B cell (primary cell): Measurements from ENCODE around the gene CYP3A5. TPM values are rescaled to one million over a fixed set of nuclear protein-coding genes. Genes with fewer than 3 reads are reported as not detected.

Experiments used
- ATAC-seq: fragments of 200-7000 bp; cut with Tn5 transposase; one replicate; pipeline ENCODE4 v1.10.0; 2021; ENCODE audit warnings: low read depth, mild to moderate bottlenecking, moderate number of reproducible peaks, moderate library complexity
- CTCF ChIA-PET: fragments of 350-600 bp; sonication (Branson Sonifier 250); formaldehyde crosslinking; loops from one replicate; lab custom pipeline; 2021; ENCODE audit warnings: antibody characterized with exemption, inconsistent platforms; lab: Charles Lee
- POLR2A ChIA-PET: fragments of 350-600 bp; sonication (Branson Sonifier 250); formaldehyde crosslinking; loops from one replicate; lab custom pipeline; 2021; ENCODE audit warnings: antibody characterized with exemption; lab: Charles Lee
- DNase-seq: peaks from one replicate; pipeline ENCODE4 v3.0.0; 2013
- H2AFZ ChIP-seq: 2 replicates; pipeline ENCODE4 v1.6.1; 2012; ENCODE audit warnings: mild to moderate bottlenecking, low read depth, low read length; ENCODE audit not compliant: insufficient read depth, poor library complexity, severe bottlenecking
- H3K27ac ChIP-seq, 2 donors: 1 replicate in 1 of 2; 2 replicates in 1 of 2; pipeline ENCODE4 v1.5.1; 2012 to 2013; ENCODE audit warnings: low read length in 2 of 2, mild to moderate bottlenecking in 2 of 2, moderate library complexity in 1 of 2
- H3K27me3 ChIP-seq, 4 experiments: fragments of 200-600 bp in 1 of 4; sonication (generic) in 1 of 4; replicated peaks in 1 of 4; 1 replicate in 2 of 4; 2 replicates in 2 of 4; pipeline versions ENCODE4 v1.6.1 to v1.7.0; 2013 to 2016; ENCODE audit warnings: low read length in 3 of 4, mild to moderate bottlenecking in 2 of 4, mixed read lengths in 1 of 4, moderate library complexity in 1 of 4; ENCODE audit not compliant: insufficient read depth in 4 of 4, control insufficient read depth in 3 of 4; ENCODE audit errors: control extremely low read depth in 1 of 4
- H3K36me3 ChIP-seq, 2 experiments: replicated peaks in 1 of 2; 1 replicate in 1 of 2; 2 replicates in 1 of 2; pipeline versions ENCODE4 v1.6.1 to v1.7.1; 2013; ENCODE audit warnings: low read length in 1 of 2; ENCODE audit not compliant: insufficient read depth in 2 of 2, control insufficient read depth in 1 of 2; ENCODE audit errors: control extremely low read depth in 1 of 2, extremely low read depth in 1 of 2
- H3K4me1 ChIP-seq, 2 donors: fragments of 200-600 bp in 1 of 2; sonication (generic) in 1 of 2; 1 replicate in 1 of 2; 2 replicates in 1 of 2; pipeline versions ENCODE4 v1.5.1 to v1.6.1; 2013 to 2017; ENCODE audit warnings: low read length in 2 of 2; ENCODE audit not compliant: control insufficient read depth in 2 of 2, insufficient read depth in 2 of 2
- H3K4me2 ChIP-seq: replicated peaks from 2 replicates; pipeline ENCODE3; 2012; ENCODE audit warnings: mild to moderate bottlenecking, low read depth, low read length; ENCODE audit not compliant: poor library complexity, severe bottlenecking
- H3K4me3 ChIP-seq, 5 experiments: fragments of 200-600 bp in 1 of 5; sonication (generic) in 1 of 5; 1 replicate in 3 of 5; 2 replicates in 2 of 5; pipeline versions ENCODE4 v1.5.1 to v1.7.0; 2011 to 2016; ENCODE audit warnings: low read length in 4 of 5, mild to moderate bottlenecking in 4 of 5, low read depth in 2 of 5, control low read depth in 1 of 5, moderate library complexity in 1 of 5; ENCODE audit not compliant: insufficient read depth in 1 of 5; ENCODE audit errors: control extremely low read depth in 1 of 5, extremely low read depth in 1 of 5
- H3K79me2 ChIP-seq: fragments of 200-600 bp; sonication (generic); one replicate; pipeline ENCODE4 v1.6.0; 2016; ENCODE audit warnings: low read length; ENCODE audit not compliant: control insufficient read depth, insufficient read depth
- H3K9ac ChIP-seq: fragments of 200-600 bp; sonication (generic); 2 replicates; pipeline ENCODE4 v1.6.1; 2017; ENCODE audit warnings: mild to moderate bottlenecking, low read length, moderate library complexity
- H3K9me3 ChIP-seq, 3 donors: one replicate each; pipeline versions ENCODE4 v1.6.1 to v1.7.1; 2013; ENCODE audit warnings: low read length in 2 of 3; ENCODE audit not compliant: control insufficient read depth in 2 of 3, insufficient read depth in 1 of 3; ENCODE audit errors: control extremely low read depth in 1 of 3
- H4K20me1 ChIP-seq: 2 replicates; pipeline ENCODE4 v1.6.0; 2012; ENCODE audit warnings: mild to moderate bottlenecking, low read length; ENCODE audit not compliant: insufficient read depth, control insufficient read depth, poor library complexity, severe bottlenecking
- H3K27ac Mint-ChIP-seq: one replicate; pipeline ENCODE4 v1.8.0; 2021; ENCODE audit warnings: mixed read lengths
- H3K27me3 Mint-ChIP-seq: one replicate; pipeline ENCODE4 v1.8.0; 2021; ENCODE audit warnings: mixed read lengths
- H3K4me1 Mint-ChIP-seq: one replicate; pipeline ENCODE4 v1.8.0; 2021; ENCODE audit warnings: mixed read lengths
- H3K4me3 Mint-ChIP-seq: one replicate; pipeline ENCODE4 v1.8.0; 2021; ENCODE audit warnings: mixed read lengths
- H3K9me3 Mint-ChIP-seq: one replicate; pipeline ENCODE4 v1.8.0; 2022; ENCODE audit warnings: mixed read lengths; ENCODE audit not compliant: insufficient read depth
- EZH2 ChIP-seq: IDR thresholded peaks from 2 replicates; pipeline ENCODE4 v1.6.1; 2012; ENCODE audit warnings: borderline replicate concordance, low read depth, mild to moderate bottlenecking, moderate library complexity, low read length; ENCODE audit not compliant: insufficient read depth, poor library complexity, severe bottlenecking
- WGBS: methylation state at CpG from one replicate; pipeline ENCODE4 v1.1.5; 2013; ENCODE audit warnings: missing lambda C conversion rate; ENCODE audit not compliant: insufficient coverage; 5-methylcytosine and 5-hydroxymethylcytosine counted together
- intact Hi-C: fragments of 100-400 bp; cut with micrococcal nuclease; formaldehyde crosslinking; loops from one replicate; pipeline ENCODE4 v1.10.0; 2022
- polyA plus RNA-seq: library from polyadenylated mRNA; depleted of rRNA; stranded (reverse); fragments of >200 nt; gene quantifications from 2 replicates; pipeline ENCODE4 v1.2.3, GENCODE V29; 2012
- total RNA-seq, 2 donors: library from RNA; stranded (reverse); fragments of 120-200 nt in 1 of 2; gene quantifications; 1 replicate in 1 of 2; 2 replicates in 1 of 2; pipeline versions ENCODE4 v1.2.3 to v1.2.4, GENCODE V29; 2013 to 2022
- TF ChIP-seq, protein P1 (sequence below): fragments of 200-600 bp; IDR thresholded peaks from one replicate; pipeline ENCODE4 v1.8.0; 2022; ENCODE audit warnings: antibody characterized with exemption, mild to moderate bottlenecking

The CYP3A5 gene
- total and polyA plus RNA-seq, 2 donors (not counting 1 experiment from before 2014, with no cell fraction given) = not detected

DNA sequence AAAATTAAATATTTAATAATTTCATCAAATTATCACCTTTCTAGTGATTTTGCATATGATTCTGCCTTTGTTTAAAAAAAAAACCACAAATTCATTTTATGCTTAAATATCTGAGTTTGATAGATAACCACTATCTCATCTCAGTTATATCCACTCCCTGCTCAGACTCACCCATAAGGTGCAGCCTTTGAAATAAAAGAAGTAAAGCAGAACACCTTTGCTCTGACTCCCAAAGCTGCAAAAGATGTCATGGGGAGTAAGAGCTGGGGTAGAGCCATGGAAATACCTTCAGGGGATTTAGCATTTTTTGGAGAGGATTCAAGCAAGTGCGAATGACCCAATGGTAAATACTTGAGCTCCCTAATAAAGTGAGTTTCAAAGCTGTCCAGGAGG, 15.1 kb upstream of the CYP3A5 start:
- Mint-ChIP-seq H3K27ac (no peak overlapping the region), H3K27me3 (peaks cover under 1% of the 10 kb centered on the region), H3K4me3 (no peak overlapping the region), H3K9me3 (peaks cover 8% of the 10 kb centered on the region), H3K4me1 (no peaks in the 10 kb centered on the region)
- ATAC-seq (no peak), DNase-seq (no peak)
- H2AFZ ChIP-seq = no peak overlapping the region
- ChIA-PET CTCF (no interaction called here), POLR2A (no interaction called here)
- H3K27me3 ChIP-seq = no peaks in the 10 kb centered on the region
- no CpG with 5 or more reads among the region's 1 CpG for WGBS
- no peaks in the 10 kb centered on the region for H3K36me3 ChIP-seq
- no peaks in the 10 kb centered on the region for H3K79me2 ChIP-seq
- H4K20me1 ChIP-seq = no peaks in the 10 kb centered on the region
- no peak overlapping the region for H3K9ac ChIP-seq
- no peak overlapping the region for H3K27ac ChIP-seq
- no peak overlapping the region for H3K4me2 ChIP-seq
- H3K4me3 ChIP-seq = no peak overlapping the region
- intact Hi-C loops = no loop called here
- TF ChIP-seq EZH2 = no peak
- TF ChIP-seq, protein P1, sequence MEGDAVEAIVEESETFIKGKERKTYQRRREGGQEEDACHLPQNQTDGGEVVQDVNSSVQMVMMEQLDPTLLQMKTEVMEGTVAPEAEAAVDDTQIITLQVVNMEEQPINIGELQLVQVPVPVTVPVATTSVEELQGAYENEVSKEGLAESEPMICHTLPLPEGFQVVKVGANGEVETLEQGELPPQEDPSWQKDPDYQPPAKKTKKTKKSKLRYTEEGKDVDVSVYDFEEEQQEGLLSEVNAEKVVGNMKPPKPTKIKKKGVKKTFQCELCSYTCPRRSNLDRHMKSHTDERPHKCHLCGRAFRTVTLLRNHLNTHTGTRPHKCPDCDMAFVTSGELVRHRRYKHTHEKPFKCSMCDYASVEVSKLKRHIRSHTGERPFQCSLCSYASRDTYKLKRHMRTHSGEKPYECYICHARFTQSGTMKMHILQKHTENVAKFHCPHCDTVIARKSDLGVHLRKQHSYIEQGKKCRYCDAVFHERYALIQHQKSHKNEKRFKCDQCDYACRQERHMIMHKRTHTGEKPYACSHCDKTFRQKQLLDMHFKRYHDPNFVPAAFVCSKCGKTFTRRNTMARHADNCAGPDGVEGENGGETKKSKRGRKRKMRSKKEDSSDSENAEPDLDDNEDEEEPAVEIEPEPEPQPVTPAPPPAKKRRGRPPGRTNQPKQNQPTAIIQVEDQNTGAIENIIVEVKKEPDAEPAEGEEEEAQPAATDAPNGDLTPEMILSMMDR = no peak
- no peaks in the 10 kb centered on the region for H3K9me3 ChIP-seq
- no peaks in the 10 kb centered on the region for H3K4me1 ChIP-seq

GRCh38 chr7:99694201-99694911, 14.6 kb upstream of the CYP3A5 start:
- Mint-ChIP-seq H3K27me3 (no peaks in the 10 kb centered on the region), H3K4me3 (no peak overlapping the region), H3K4me1 (no peaks in the 10 kb centered on the region), H3K27ac (no peak overlapping the region), H3K9me3 (peaks cover 8% of the 10 kb centered on the region)
- ChIA-PET POLR2A (no interaction called here), CTCF (no interaction called here)
- ATAC-seq (no peak), DNase-seq (no peak)
- Histone ChIP-seq H3K27ac (no peak overlapping the region), H3K4me1 (no peaks in the 10 kb centered on the region), H3K36me3 (no peaks in the 10 kb centered on the region), H4K20me1 (no peaks in the 10 kb centered on the region), H3K4me3 (no peak overlapping the region), H3K9ac (no peak overlapping the region), H3K27me3 (no peaks in the 10 kb centered on the region), H2AFZ (no peak overlapping the region), H3K4me2 (no peak overlapping the region), H3K79me2 (no peaks in the 10 kb centered on the region), H3K9me3 (no peaks in the 10 kb centered on the region)
- TF ChIP-seq EZH2 = no peak
- TF ChIP-seq, protein P1 = no peak
- intact Hi-C loops = no loop called here
- WGBS = 100% methylated on average over 1 of the region's 5 CpGs
